Hindlimb muscle (tissue), 1 donor: ENCODE results near the gene TMA7. TPM values are rescaled to one million over a fixed set of nuclear protein-coding genes. Genes with fewer than 3 reads are reported as not detected.

Experiments used
- DNase-seq: peaks from one replicate; pipeline ENCODE4 v3.0.0-alpha.2; 2013
- polyA plus RNA-seq: library from polyadenylated mRNA; unstranded; fragments of 120-200 nt; gene quantifications from one replicate; pipeline ENCODE4 v1.2.1, GENCODE V29; 2013; ENCODE audit not compliant: insufficient read length

Gene TMA7
- polyA plus RNA-seq, 1 donor = 187 TPM

- DNase-seq = no peak
Measured at GRCh38 chr3:48409291-48410201, 30.5 kb upstream of the TMA7 start.

DNA sequence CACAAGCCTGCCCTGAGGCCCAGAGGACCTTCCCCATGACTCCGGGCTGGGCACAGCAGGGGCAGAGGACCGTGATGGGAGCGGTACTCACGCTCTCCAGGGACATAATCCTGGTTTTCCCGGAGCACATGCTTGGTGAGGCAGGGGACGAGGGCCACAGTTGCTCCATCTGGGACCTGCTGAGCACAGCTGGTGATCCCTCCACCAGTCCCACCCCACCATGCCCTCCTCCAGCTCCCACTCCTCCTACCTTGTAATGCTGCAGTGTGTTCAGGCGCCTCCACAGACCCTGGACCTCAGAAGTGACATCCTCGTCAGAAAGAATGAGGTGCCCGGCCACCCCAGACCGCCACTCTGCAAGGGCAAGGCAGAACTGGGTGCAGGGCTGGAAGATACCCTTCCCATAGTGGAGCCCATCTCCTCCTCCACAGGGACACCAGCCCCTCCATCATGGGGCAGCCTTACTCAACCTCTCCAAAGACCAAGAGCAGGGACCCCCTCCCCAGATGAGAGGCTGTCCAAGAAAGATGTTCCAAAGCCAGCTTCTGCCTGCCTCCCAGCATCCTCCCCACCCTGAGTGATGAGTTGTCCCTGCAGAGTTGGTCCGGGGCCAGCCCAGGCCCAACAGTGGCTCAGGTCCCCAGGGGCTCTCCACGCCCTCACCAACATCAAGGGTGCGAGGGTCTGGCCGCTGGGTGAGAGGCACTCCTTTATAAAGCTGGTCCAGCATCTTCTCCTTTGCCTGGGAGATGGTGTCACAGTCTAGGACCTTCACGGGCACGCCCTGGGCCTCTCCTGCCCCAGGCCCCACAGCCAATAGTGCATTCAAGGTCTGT lies 29.6 kb upstream of the TMA7 start:
- no peak for DNase-seq

DNA sequence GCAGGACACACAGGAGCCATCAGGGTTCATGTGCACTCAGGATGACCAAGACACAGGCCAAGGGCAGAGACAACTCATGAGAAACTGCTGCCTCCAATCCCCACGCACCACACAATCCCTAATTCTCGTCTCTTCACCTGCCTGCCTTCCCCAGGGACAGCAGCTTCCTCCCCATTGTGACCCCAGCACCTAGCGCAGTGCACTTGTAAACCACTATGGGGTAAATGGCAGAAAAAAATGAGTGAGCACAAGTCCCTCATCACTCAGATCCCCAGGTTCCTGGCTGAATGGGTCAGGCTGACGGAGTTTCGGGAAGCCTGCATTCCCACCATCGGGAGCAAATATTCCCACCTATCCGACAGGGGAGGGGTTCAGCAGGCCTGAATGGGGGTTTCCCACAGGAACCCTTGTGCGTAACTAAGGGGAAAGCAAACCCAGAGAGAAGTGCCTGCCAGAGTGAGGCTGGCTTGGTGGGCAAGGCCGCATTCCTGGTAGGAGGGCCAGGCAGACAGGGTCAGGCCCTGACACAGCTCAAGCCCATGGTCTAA lies 28.9 kb upstream of the TMA7 start:
- DNase-seq = no peak

DNA sequence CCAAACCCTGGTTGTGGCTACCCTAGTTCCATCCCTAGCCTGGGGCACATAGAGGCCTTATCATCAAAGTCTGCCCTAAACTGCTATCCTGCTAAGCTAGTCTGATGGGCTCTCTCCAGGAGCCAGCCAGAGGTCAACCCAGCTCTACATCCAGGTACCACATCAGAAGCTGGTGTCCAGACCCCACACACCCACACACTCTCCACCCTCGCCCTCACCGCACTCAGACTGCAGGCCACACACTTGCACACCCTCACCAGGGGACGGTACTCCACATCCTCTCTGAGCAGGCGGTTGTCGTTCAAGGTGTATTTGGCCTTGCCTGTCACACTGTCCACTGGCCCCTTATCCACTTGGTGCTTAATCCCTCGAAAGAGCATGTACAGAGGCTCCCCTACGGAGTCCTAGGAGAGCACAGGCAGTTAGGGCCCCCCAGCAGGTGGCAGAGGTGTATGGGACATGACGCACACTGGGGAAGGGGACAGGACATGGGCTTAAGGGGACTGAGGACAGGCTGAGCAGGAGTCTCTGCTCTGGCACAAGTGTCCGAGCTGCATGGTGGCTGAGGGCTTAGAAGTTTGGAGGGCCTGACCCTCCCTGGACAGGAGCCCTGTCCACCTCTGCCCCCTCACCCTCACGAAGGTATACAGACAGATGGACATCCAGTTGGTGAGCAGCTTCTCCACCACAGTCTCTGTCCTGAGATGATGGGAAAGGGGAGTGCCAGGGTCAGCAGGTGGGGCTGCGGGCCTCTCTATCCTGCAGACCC lies 28.3 kb upstream of the TMA7 start:
- DNase-seq = no peak

DNA sequence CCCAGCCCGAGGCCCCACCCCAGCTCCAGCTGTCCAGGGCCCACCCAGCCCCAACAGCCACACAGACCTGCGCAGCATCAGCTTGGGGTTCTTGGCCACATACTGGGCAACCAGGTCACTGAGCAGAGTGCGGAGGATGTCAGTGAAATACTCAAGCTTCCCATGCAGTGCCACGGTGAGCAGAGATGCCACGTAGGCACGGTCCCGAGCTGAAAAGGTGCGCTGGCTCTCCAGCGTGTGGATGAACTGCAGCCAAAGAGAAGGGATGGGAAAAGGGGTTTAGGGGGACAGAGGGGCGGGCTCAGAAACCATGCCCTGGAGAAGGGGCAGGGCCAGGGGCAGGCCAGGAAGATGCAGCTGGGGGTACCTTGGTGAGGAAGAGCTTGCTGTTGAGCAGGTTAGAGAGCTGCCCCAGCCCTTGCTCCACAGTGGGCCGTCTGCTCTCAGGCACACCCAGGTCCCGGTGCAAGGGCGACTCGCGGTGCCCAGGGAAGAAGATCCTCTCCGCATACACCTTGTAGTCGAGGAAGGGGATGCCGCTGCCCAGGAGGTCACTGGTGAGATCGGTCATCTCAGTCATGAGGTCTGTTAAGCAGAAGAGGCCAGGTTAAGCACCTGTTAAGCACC lies 27.6 kb upstream of the TMA7 start:
- DNase-seq = no peak

DNA sequence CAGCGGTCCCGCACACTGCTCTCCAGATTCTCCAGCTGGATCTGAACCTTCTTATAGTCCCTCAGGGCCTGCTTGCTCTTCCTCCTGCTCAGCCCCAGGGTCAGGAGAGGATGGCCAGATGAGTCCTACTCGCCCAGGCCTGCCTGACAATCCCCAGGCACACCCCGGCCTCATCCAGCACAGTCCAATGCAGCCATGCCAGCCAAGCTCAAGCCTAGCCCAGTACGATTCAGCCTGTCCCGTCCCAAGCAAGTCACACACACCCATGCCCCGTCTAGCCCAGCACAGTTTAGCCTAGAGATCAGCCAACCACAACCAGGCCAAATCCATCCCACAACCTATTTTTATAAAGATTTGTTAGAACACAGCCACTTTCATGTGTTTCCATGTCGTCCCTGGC lies 27.0 kb upstream of the TMA7 start:
- DNase-seq = no peak

GRCh38 chr3:48413611-48414010 lies 26.4 kb upstream of the TMA7 start:
- no peak for DNase-seq

- no peak for DNase-seq
Measured at GRCh38 chr3:48414376-48415250, 25.4 kb upstream of the TMA7 start.

- no peak for DNase-seq
Measured at GRCh38 chr3:48415251-48415953, 24.7 kb upstream of the TMA7 start.

GRCh38 chr3:48416091-48416505 lies 24.0 kb upstream of the TMA7 start:
- DNase-seq = no peak

- no peak for DNase-seq
Measured at GRCh38 chr3:48416546-48416945, 23.5 kb upstream of the TMA7 start.

DNA sequence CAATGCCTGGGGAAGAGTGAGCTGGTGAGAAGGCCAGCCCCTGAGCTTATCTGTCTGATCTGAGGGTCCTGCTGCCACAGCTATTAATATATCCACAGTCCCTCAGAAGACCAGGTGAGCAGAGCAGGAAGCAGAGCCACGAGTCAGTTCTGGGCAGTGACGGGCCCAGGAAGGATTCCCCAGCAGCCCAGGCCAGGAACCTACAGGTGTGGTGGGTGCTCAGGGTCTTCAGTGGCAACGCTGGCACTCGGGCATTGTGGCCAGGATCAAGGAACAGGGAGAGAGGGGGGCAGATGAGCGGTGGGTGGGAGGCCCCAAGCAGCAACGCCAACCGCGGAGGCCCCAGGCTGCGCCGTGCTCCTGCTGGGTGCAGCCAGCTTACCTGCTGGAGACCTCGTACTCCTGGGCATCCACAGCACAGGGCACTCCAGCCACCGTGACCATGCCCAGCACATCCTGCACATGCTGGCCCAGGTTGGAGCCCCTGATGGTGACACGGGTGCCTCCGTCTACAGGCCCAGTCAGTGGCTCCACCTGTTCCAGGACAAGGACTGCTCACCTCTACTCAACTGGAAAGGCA lies 22.4 kb upstream of the TMA7 start:
- no peak for DNase-seq

- no peak for DNase-seq
Measured at GRCh38 chr3:48418140-48418539, 21.9 kb upstream of the TMA7 start.

DNA sequence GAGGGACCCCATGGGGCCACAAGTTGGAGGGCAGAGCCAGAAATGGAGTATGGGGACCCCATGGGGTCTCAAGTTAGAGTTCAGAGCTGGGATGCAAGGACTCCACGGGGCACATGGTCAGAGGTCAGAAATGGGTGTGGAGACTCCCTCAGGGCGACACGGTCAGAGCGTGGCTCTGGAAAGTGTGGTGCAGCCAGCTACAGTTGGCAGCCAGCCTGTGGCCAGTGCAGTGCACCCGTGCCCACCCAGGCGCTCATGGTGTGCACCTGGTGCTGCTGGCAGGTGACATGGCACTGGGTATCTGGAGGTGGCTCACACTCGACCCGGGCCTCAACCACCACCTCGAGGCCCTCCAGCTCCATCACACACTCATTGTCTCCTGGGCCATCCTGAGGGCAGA lies 21.4 kb upstream of the TMA7 start:
- no peak for DNase-seq

DNA sequence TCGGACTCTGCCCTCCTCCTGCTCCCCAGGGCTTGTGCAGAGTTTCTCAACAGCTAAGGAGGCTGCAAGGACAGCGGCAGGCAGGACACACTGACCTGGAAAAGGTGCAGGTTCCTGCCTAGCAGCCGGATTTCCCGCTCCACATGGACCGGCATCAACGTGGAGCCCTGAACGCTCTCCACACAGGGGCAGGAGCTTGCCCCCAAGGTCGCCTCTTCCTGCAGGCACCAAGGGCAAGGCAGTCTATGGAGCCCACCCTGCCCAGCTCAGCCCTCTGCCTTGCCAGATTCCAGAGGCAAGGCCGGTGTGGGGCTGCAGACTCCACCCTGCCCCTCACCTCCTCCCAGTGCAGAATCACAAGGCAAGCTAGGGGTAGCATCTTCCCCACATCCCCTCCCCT lies 20.9 kb upstream of the TMA7 start:
- DNase-seq = no peak

DNA sequence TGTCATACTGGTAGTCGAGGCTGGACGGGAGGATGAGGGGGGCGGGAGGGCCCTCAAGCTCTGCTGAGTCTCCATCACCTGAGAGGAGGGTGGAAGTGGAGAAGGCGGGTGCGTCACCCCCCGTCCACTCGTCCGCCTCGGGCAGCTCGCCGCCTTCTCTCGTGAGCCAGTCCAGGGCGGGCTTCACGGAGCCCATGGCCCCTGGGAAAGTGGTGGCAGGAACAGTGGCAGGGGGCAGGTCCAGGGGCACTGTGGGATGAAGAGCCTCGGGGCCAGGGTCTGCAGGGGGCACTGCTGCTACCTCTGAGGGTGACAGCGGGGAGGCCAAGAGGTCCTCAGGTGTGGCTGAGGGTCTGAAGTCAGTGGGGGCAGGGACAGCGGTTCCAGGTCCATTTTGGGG lies 20.5 kb upstream of the TMA7 start:
- DNase-seq = no peak

GRCh38 chr3:48420561-48420960 lies 19.5 kb upstream of the TMA7 start:
- DNase-seq = no peak

DNA sequence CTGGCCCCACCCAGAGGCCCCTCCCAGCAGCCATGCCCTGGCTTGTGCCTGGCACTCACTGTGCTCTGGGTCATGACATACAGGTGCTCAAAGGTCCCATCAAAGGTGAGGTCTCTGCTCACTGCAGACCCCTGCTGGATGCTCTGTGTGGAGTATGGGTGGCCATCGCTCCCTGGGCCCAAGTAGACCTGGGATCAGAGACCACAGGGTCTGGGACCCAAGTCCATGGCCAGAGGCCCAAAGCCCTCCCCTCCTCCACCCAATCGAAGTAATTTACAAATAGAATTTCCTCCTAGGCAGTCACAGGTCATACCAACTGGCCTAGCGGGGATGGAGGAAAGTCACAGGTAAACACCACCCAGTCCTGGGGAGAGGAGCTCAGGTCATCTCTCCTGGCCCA lies 17.8 kb upstream of the TMA7 start:
- DNase-seq = no peak

- no peak for DNase-seq
Measured at GRCh38 chr3:48422681-48423080, 17.4 kb upstream of the TMA7 start.

DNA sequence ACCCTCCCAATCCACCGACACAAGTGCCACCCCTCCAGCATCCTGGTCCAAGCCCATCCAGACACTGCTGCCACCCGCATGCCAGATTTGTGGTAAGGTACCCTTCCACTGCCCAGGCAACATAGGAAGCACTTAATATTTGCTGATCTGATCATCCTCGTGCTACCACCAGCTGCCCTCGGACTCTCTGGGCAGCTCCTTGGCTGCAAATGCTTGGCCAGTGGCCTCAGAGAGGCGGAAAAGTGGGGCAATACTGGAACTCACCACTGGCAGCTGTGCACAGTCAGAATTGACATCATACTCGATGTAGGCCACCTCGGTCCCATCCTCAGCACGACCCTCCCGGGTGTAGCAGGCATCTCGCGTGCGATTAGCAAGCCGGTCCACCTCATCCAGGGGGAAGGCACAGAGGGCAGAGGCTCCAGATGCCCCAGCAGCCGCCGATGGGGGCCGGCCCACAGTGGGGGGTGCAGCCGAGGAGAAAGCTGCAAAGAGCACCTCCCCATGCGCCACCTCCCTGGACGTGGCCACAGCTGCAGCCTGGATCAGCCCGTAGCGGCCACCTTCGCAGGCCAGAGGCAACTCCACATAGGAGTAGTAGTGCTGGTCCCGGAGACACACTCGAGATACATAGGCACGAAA lies 16.7 kb upstream of the TMA7 start:
- DNase-seq = no peak
